Panc1 (cell line): ENCODE data around the gene KLHDC10. TPM values are rescaled to one million over a fixed set of nuclear protein-coding genes. Genes with fewer than 3 reads are reported as not detected.
A peak's percentile ranks its signal among the peaks of the same experiment; 100 is the strongest.

Experiments
- ATAC-seq: fragments of 200-7000 bp; cut with Tn5 transposase; 2 replicates; pipeline ENCODE4 v1.9.1; 2020; ENCODE audit warnings: mild to moderate bottlenecking, moderate library complexity
- BruUV-seq: library from RNA; stranded (reverse); fragments of 400-500 nt; replicated peaks from 2 replicates; lab custom pipeline; 2021; lab: Mats Ljungman, UMichigan
- CTCF ChIA-PET: fragments of 300-600 bp; sonication (Branson Sonifier 250); formaldehyde crosslinking; loops from one replicate; lab custom pipeline; 2022; ENCODE audit warnings: antibody characterized with exemption; lab: Charles Lee
- POLR2A ChIA-PET: fragments of 300-600 bp; sonication (Branson Sonifier 250); formaldehyde crosslinking; loops from one replicate; lab custom pipeline; 2022; ENCODE audit warnings: antibody characterized with exemption; lab: Charles Lee
- DNase-seq: peaks from one replicate; pipeline ENCODE4 v3.0.0-alpha.2; 2010; ENCODE audit warnings: low read depth, low spot score
- H3K27ac ChIP-seq: 2 replicates; pipeline ENCODE4 v1.5.1; 2011; ENCODE audit warnings: mild to moderate bottlenecking, low read length, inconsistent platforms
- H3K27me3 ChIP-seq: fragments of 200-500 bp; sonication (Bioruptor generic); 2 replicates; pipeline ENCODE4 v1.6.0; 2014; ENCODE audit warnings: low read length, inconsistent platforms; ENCODE audit not compliant: control insufficient read depth, insufficient read depth
- H3K36me3 ChIP-seq: fragments of 200-500 bp; sonication (Bioruptor generic); 2 replicates; pipeline ENCODE4 v1.5.1; 2014; ENCODE audit warnings: inconsistent platforms, mild to moderate bottlenecking, low read length, moderate library complexity; ENCODE audit not compliant: control insufficient read depth, insufficient read depth
- H3K4me1 ChIP-seq: 2 replicates; pipeline ENCODE4 v1.5.1; 2011; ENCODE audit warnings: inconsistent platforms, mild to moderate bottlenecking, low read length, moderate library complexity; ENCODE audit not compliant: control insufficient read depth, insufficient read depth
- H3K4me3 ChIP-seq, 2 experiments: 2 replicates each; pipeline ENCODE4 v1.5.1; 2011 to 2012; ENCODE audit warnings: low read depth in 2 of 2, low read length in 2 of 2, mild to moderate bottlenecking in 2 of 2, inconsistent platforms in 1 of 2, moderate library complexity in 1 of 2
- H3K9me3 ChIP-seq: fragments of 200-500 bp; sonication (Bioruptor generic); 2 replicates; pipeline ENCODE4 v1.5.1; 2014; ENCODE audit warnings: low read depth, mild to moderate bottlenecking, inconsistent platforms, low read length, moderate library complexity; ENCODE audit not compliant: control insufficient read depth, insufficient read depth
- CTCF ChIP-seq: fragments of 450-650 bp; IDR thresholded peaks from 2 replicates; pipeline ENCODE4 v1.5.1; 2017; ENCODE audit warnings: mild to moderate bottlenecking
- POLR2AphosphoS5 ChIP-seq: IDR thresholded peaks from 2 replicates; pipeline ENCODE4 v1.6.1; 2012; ENCODE audit warnings: mild to moderate bottlenecking, low read depth, low read length, moderate library complexity
- REST ChIP-seq, 2 experiments: IDR thresholded peaks; 2 replicates each; pipeline ENCODE4 v1.6.1; 2011 to 2012; ENCODE audit warnings: low read depth in 2 of 2, control low read depth in 1 of 2, low read length in 1 of 2, mild to moderate bottlenecking in 1 of 2, moderate library complexity in 1 of 2; ENCODE audit not compliant: insufficient read depth in 1 of 2
- SIN3A ChIP-seq: IDR thresholded peaks from 2 replicates; pipeline ENCODE4 v1.6.1; 2012; ENCODE audit warnings: low read depth, mild to moderate bottlenecking, low read length, moderate library complexity, borderline replicate concordance; ENCODE audit not compliant: insufficient read depth
- TCF7L2 ChIP-seq: IDR thresholded peaks from 2 replicates; pipeline ENCODE4 v1.6.1; 2011; ENCODE audit warnings: mild to moderate bottlenecking, low read depth, low read length, inconsistent platforms
- in situ Hi-C: cut with HindIII; loops from 2 replicates; pipeline ENCODE4 v1.10.0; 2016; ENCODE audit warnings: low sequenced_read_pairs, low pct_unique_long_range_greater_than_20kb
- intact Hi-C: fragments of 100-400 bp; cut with micrococcal nuclease; formaldehyde crosslinking; loops from one replicate; pipeline ENCODE4 v1.10.0; 2022; ENCODE audit not compliant: unreplicated experiment
- total RNA-seq: library from RNA; stranded (reverse); gene quantifications from one replicate; pipeline ENCODE4 v1.2.1, GENCODE V29; 2021; ENCODE audit not compliant: unreplicated experiment

The KLHDC10 gene
- total RNA-seq, 1 experiment from 2014 or later, result 26.7 TPM

- TF ChIP-seq TCF7L2, result no peak
Measured at GRCh38 chr7:130090745-130091532, 20.6 kb downstream of the KLHDC10 start (continued).

GRCh38 chr7:130091999-130092398 is 21.7 kb downstream of the KLHDC10 start:
- Histone ChIP-seq H3K4me3 (no peak overlapping the region), H3K9me3 (no peaks in the 10 kb centered on the region), H3K27me3 (no peaks in the 10 kb centered on the region), H3K27ac (no peak overlapping the region), H3K36me3 (no peaks in the 10 kb centered on the region), H3K4me1 (peaks cover 4% of the 10 kb centered on the region; the same call in 1 of the 2 replicates)
- BruUV-seq, result no TSS peak
- CTCF ChIA-PET, result no interaction called here
- TF ChIP-seq REST (IDR thresholded peaks at IDR 0.05; ENCODE audit: insufficient read depth in 1 of 2, low read depth in 2 of 2, low read length in 1 of 2), result no peak
- no peak for TF ChIP-seq SIN3A
- no peak for TF ChIP-seq TCF7L2
- no peak for TF ChIP-seq CTCF
- no peak for TF ChIP-seq POLR2AphosphoS5
- in situ Hi-C loops, result no loop called here
- intact Hi-C loops, result no loop called here
- POLR2A ChIA-PET, result interaction anchor here (0.6 kb wide), 1 partner anchor 10 kb away, joined by 12 read pairs; no protein-coding TSS in a partner anchor
- DNase-seq (no peak), ATAC-seq (no peak)

- TF ChIP-seq CTCF (0 out of 2 replicates have a peak, but pooled peaks have one; percentile 6), TCF7L2 (no peak)
Measured at GRCh38 chr7:130092598-130092997, 22.3 kb downstream of the KLHDC10 start.

More at GRCh38 chr7:130092598-130092997, 22.3 kb downstream of the KLHDC10 start:
- H3K27ac ChIP-seq, result no peak overlapping the region
- no peaks in the 10 kb centered on the region for H3K27me3 ChIP-seq
- no peaks in the 10 kb centered on the region for H3K9me3 ChIP-seq
- intact Hi-C loops (no loop called here), in situ Hi-C loops (no loop called here)
- no peak overlapping the region for H3K4me3 ChIP-seq
- H3K4me1 ChIP-seq, result peaks cover 4% of the 10 kb centered on the region; the same call in 1 of the 2 replicates
- ATAC-seq (no peak), DNase-seq (no peak)
- BruUV-seq, result no TSS peak
- no peaks in the 10 kb centered on the region for H3K36me3 ChIP-seq
- ChIA-PET CTCF (no interaction called here), POLR2A (interaction anchor here (0.6 kb wide), 1 partner anchor 9 kb away, joined by 12 read pairs; no protein-coding TSS in a partner anchor)
